Panc1 (cell line): Measurements from ENCODE around the gene IGDCC3. TPM values are rescaled to one million over a fixed set of nuclear protein-coding genes. Genes with fewer than 3 reads are reported as not detected.

Experiments
- ATAC-seq: fragments of 200-7000 bp; cut with Tn5 transposase; 2 replicates; pipeline ENCODE4 v1.9.1; 2020; ENCODE audit warnings: mild to moderate bottlenecking, moderate library complexity
- BruUV-seq: library from RNA; stranded (reverse); fragments of 400-500 nt; replicated peaks from 2 replicates; lab custom pipeline; 2021; lab: Mats Ljungman, UMichigan
- CTCF ChIA-PET: fragments of 300-600 bp; sonication (Branson Sonifier 250); formaldehyde crosslinking; loops from one replicate; lab custom pipeline; 2022; ENCODE audit warnings: antibody characterized with exemption; lab: Charles Lee
- POLR2A ChIA-PET: fragments of 300-600 bp; sonication (Branson Sonifier 250); formaldehyde crosslinking; loops from one replicate; lab custom pipeline; 2022; ENCODE audit warnings: antibody characterized with exemption; lab: Charles Lee
- DNase-seq: peaks from one replicate; pipeline ENCODE4 v3.0.0-alpha.2; 2010; ENCODE audit warnings: low read depth, low spot score
- H3K27ac ChIP-seq: 2 replicates; pipeline ENCODE4 v1.5.1; 2011; ENCODE audit warnings: mild to moderate bottlenecking, low read length, inconsistent platforms
- H3K27me3 ChIP-seq: fragments of 200-500 bp; sonication (Bioruptor generic); 2 replicates; pipeline ENCODE4 v1.6.0; 2014; ENCODE audit warnings: low read length, inconsistent platforms; ENCODE audit not compliant: control insufficient read depth, insufficient read depth
- H3K36me3 ChIP-seq: fragments of 200-500 bp; sonication (Bioruptor generic); 2 replicates; pipeline ENCODE4 v1.5.1; 2014; ENCODE audit warnings: inconsistent platforms, mild to moderate bottlenecking, low read length, moderate library complexity; ENCODE audit not compliant: control insufficient read depth, insufficient read depth
- H3K4me1 ChIP-seq: 2 replicates; pipeline ENCODE4 v1.5.1; 2011; ENCODE audit warnings: inconsistent platforms, mild to moderate bottlenecking, low read length, moderate library complexity; ENCODE audit not compliant: control insufficient read depth, insufficient read depth
- H3K4me3 ChIP-seq, 2 experiments: 2 replicates each; pipeline ENCODE4 v1.5.1; 2011 to 2012; ENCODE audit warnings: low read depth in 2 of 2, low read length in 2 of 2, mild to moderate bottlenecking in 2 of 2, inconsistent platforms in 1 of 2, moderate library complexity in 1 of 2
- H3K9me3 ChIP-seq: fragments of 200-500 bp; sonication (Bioruptor generic); 2 replicates; pipeline ENCODE4 v1.5.1; 2014; ENCODE audit warnings: low read depth, mild to moderate bottlenecking, inconsistent platforms, low read length, moderate library complexity; ENCODE audit not compliant: control insufficient read depth, insufficient read depth
- CTCF ChIP-seq: fragments of 450-650 bp; IDR thresholded peaks from 2 replicates; pipeline ENCODE4 v1.5.1; 2017; ENCODE audit warnings: mild to moderate bottlenecking
- POLR2AphosphoS5 ChIP-seq: IDR thresholded peaks from 2 replicates; pipeline ENCODE4 v1.6.1; 2012; ENCODE audit warnings: mild to moderate bottlenecking, low read depth, low read length, moderate library complexity
- REST ChIP-seq, 2 experiments: IDR thresholded peaks; 2 replicates each; pipeline ENCODE4 v1.6.1; 2011 to 2012; ENCODE audit warnings: low read depth in 2 of 2, control low read depth in 1 of 2, low read length in 1 of 2, mild to moderate bottlenecking in 1 of 2, moderate library complexity in 1 of 2; ENCODE audit not compliant: insufficient read depth in 1 of 2
- SIN3A ChIP-seq: IDR thresholded peaks from 2 replicates; pipeline ENCODE4 v1.6.1; 2012; ENCODE audit warnings: low read depth, mild to moderate bottlenecking, low read length, moderate library complexity, borderline replicate concordance; ENCODE audit not compliant: insufficient read depth
- TCF7L2 ChIP-seq: IDR thresholded peaks from 2 replicates; pipeline ENCODE4 v1.6.1; 2011; ENCODE audit warnings: mild to moderate bottlenecking, low read depth, low read length, inconsistent platforms
- in situ Hi-C: cut with HindIII; loops from 2 replicates; pipeline ENCODE4 v1.10.0; 2016; ENCODE audit warnings: low sequenced_read_pairs, low pct_unique_long_range_greater_than_20kb
- intact Hi-C: fragments of 100-400 bp; cut with micrococcal nuclease; formaldehyde crosslinking; loops from one replicate; pipeline ENCODE4 v1.10.0; 2022; ENCODE audit not compliant: unreplicated experiment
- total RNA-seq: library from RNA; stranded (reverse); gene quantifications from one replicate; pipeline ENCODE4 v1.2.1, GENCODE V29; 2021; ENCODE audit not compliant: unreplicated experiment

Gene IGDCC3
- total RNA-seq, 1 experiment from 2014 or later = 0.18 TPM

GRCh38 chr15:65382921-65383320 is 5.1 kb upstream of the IGDCC3 start:
- CTCF ChIA-PET = no interaction called here
- intact Hi-C loops = no loop called here

GRCh38 chr15:65382146-65382491 is 4.3 kb upstream of the IGDCC3 start:
- ChIA-PET POLR2A (no interaction called here), CTCF (no interaction called here)
- intact Hi-C loops = no loop called here

More at GRCh38 chr15:65382921-65383320, 5.1 kb upstream of the IGDCC3 start:
- TF ChIP-seq TCF7L2 = no peak
- TF ChIP-seq SIN3A = no peak
- peaks cover 15% of the 10 kb centered on the region for H3K27me3 ChIP-seq
- DNase-seq = no peak
- POLR2A ChIA-PET = no interaction called here
- no peak overlapping the region for H3K4me3 ChIP-seq
- ATAC-seq = no peak
- H3K9me3 ChIP-seq = no peaks in the 10 kb centered on the region
- in situ Hi-C loops = no loop called here
- no peaks in the 10 kb centered on the region for H3K36me3 ChIP-seq
- no TSS peak for BruUV-seq
- peaks cover 3% of the 10 kb centered on the region for H3K4me1 ChIP-seq
- no peak overlapping the region for H3K27ac ChIP-seq

More at GRCh38 chr15:65382146-65382491, 4.3 kb upstream of the IGDCC3 start:
- BruUV-seq = no TSS peak
- in situ Hi-C loops = no loop called here
- H3K36me3 ChIP-seq = no peaks in the 10 kb centered on the region
- no peak for DNase-seq
- H3K9me3 ChIP-seq = no peaks in the 10 kb centered on the region
- peaks cover 15% of the 10 kb centered on the region for H3K27me3 ChIP-seq
- H3K4me3 ChIP-seq = no peak overlapping the region
- no peak overlapping the region for H3K27ac ChIP-seq
- ATAC-seq = no peak
- H3K4me1 ChIP-seq = peaks cover 3% of the 10 kb centered on the region
- TF ChIP-seq TCF7L2 = no peak
- no peak for TF ChIP-seq POLR2AphosphoS5
- TF ChIP-seq SIN3A = no peak
- no peak for TF ChIP-seq REST (IDR thresholded peaks at IDR 0.05; ENCODE audit: insufficient read depth in 1 of 2, low read depth in 2 of 2, low read length in 1 of 2)
- no peak for TF ChIP-seq CTCF
